ENCODE data around the gene BCKDK. TPM values are rescaled to one million over a fixed set of nuclear protein-coding genes. Genes with fewer than 3 reads are reported as not detected.
A peak's percentile ranks its signal among the peaks of the same experiment; 100 is the strongest.
"Not testable (repeated sequence)": the region's sequence is repeated elsewhere in the genome, so short reads cannot be mapped to it uniquely, and the experiment has no call there.

Gene BCKDK
- total RNA-seq, 1 donor from 2014 or later, result 33.3 TPM

- TF ChIP-seq, protein P1, sequence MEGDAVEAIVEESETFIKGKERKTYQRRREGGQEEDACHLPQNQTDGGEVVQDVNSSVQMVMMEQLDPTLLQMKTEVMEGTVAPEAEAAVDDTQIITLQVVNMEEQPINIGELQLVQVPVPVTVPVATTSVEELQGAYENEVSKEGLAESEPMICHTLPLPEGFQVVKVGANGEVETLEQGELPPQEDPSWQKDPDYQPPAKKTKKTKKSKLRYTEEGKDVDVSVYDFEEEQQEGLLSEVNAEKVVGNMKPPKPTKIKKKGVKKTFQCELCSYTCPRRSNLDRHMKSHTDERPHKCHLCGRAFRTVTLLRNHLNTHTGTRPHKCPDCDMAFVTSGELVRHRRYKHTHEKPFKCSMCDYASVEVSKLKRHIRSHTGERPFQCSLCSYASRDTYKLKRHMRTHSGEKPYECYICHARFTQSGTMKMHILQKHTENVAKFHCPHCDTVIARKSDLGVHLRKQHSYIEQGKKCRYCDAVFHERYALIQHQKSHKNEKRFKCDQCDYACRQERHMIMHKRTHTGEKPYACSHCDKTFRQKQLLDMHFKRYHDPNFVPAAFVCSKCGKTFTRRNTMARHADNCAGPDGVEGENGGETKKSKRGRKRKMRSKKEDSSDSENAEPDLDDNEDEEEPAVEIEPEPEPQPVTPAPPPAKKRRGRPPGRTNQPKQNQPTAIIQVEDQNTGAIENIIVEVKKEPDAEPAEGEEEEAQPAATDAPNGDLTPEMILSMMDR (IDR thresholded peaks at IDR 0.05), result no peak
- Histone ChIP-seq H3K27ac (peak overlapping the region; percentile 80), H3K4me3 (peak overlapping the region; percentile 93), H3K4me1 (peaks cover 18% of the 10 kb centered on the region), H3K36me3 (peaks cover 11% of the 10 kb centered on the region), H3K27me3 (no peaks in the 10 kb centered on the region), H3K9me3 (no peaks in the 10 kb centered on the region)
- DNase-seq (no peak), ATAC-seq (no peak)
- intact Hi-C loops (cut with DNase I), result no loop called here
Measured at GRCh38 chr16:31094088-31094423, 14.1 kb upstream of the BCKDK start.

- Histone ChIP-seq H3K9me3 (no peaks in the 10 kb centered on the region), H3K4me1 (peaks cover 18% of the 10 kb centered on the region), H3K4me3 (peak within 1 kb of the TSS; percentile 93), H3K27me3 (no peaks in the 10 kb centered on the region), H3K36me3 (peaks cover 11% of the 10 kb centered on the region), H3K27ac (peak within 1 kb of the TSS; percentile 80)
- intact Hi-C loops (cut with DNase I), result no loop called here
- ATAC-seq, result peak; percentile 96
- DNase-seq, result peak; percentile 97
- TF ChIP-seq, protein P1 (IDR thresholded peaks at IDR 0.05), result no peak
Measured at GRCh38 chr16:31094424-31095120, 13.6 kb upstream of the BCKDK start, which contains the start of gene VKORC1. TSS of gene VKORC1 (minus strand) at chr16:31094797. CDS start at chr16:31094729, 68 bp downstream.

DNA sequence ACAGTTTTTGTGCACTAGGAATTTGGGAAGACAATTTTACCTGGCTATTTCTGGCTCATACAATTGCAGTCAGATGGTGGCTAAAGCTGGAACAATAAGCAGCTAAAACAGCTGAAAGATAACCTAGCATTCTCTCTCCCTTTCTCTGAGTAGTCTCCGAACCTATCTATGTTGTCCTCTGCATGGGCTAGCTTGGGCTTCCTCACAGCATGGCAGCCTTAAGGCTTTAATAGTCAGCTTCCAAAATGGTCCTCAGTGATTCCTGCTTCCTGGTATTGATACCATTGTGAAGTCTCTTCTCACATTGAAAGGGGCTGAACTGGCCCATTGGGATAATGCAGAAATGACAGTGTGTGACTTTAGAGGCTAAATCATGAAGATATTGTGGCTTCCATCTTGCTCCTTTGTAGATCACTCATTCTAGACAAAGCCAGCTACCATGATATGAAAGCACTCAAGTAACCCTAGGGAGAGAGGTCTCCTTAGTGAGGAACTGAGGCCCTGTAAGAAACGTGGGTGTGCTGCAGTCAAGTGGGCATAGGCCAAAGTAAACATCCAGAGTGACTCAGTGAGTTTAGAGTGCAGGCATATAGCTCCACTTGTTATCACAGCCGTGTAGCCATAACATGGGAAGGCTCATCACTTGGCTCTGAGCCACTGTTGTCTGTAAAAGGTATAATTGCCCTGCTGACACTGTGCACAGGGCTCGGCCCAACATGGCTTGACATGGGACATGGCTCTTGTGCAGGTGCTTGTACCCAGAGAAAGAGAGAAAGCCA is 8.1 kb upstream of the BCKDK start:
- TF ChIP-seq, protein P1 (IDR thresholded peaks at IDR 0.05), result no peak
- no peak overlapping the region for H3K27ac ChIP-seq
- peaks cover 10% of the 10 kb centered on the region for H3K4me1 ChIP-seq
- DNase-seq, result no peak
- H3K36me3 ChIP-seq, result no peaks in the 10 kb centered on the region
- no peaks in the 10 kb centered on the region for H3K9me3 ChIP-seq
- intact Hi-C loops (cut with DNase I), result no loop called here
- ATAC-seq, result no peak
- no peaks in the 10 kb centered on the region for H3K27me3 ChIP-seq
- no peak overlapping the region for H3K4me3 ChIP-seq

GRCh38 chr16:31100876-31101641 is 7.1 kb upstream of the BCKDK start:
- H3K27ac ChIP-seq, H3K4me3 ChIP-seq, ATAC-seq: not testable (repeated sequence)

DNA sequence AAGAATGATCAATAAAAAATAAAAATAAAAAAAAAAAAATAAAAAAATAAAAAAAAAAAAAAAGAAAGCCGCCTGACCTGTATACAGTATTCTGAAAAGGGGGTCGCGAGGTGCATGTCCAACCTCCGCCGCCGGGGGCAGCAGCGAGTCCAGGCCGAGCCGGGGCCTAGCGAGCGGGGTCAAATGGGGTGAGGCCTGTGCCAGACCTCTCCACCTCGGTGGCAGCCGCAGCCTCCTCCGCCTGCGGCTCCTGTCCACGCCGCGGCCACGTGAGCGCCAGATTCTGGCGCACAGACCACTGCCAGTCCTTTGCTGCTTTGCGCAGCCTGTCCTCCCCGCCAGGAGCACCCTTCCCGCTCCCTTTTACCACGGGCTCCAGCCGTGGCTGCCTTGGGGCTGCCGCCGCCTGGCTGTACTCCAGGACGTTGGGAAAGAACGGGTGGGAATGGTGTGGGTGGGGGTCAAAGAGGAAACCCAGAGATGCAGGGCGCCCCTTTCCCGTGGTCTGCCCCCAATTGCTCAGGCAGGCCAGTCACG is 2.4 kb upstream of the BCKDK start:
- Histone ChIP-seq H3K9me3 (no peaks in the 10 kb centered on the region), H3K27ac (peak overlapping the region; percentile 65), H3K36me3 (peaks cover 11% of the 10 kb centered on the region), H3K4me1 (peaks cover 20% of the 10 kb centered on the region), H3K27me3 (no peaks in the 10 kb centered on the region), H3K4me3 (peak overlapping the region; percentile 6)
- TF ChIP-seq, protein P1 (IDR thresholded peaks at IDR 0.05), result peak; percentile 81
- intact Hi-C loops (cut with DNase I), result no loop called here
- peak; percentile 95 for ATAC-seq
- peak; percentile 94 for DNase-seq

More at GRCh38 chr16:31100876-31101641, 7.1 kb upstream of the BCKDK start:
- H3K4me1 ChIP-seq; DNase-seq; H3K36me3 ChIP-seq; H3K27me3 ChIP-seq; H3K9me3 ChIP-seq; intact Hi-C loops (cut with DNase I): not testable (repeated sequence)

Measured in upper lobe of right lung (tissue), 1 donor.